HepG2 (cell line): Measurements from ENCODE around the gene TOMM20. TPM values are rescaled to one million over a fixed set of nuclear protein-coding genes. Genes with fewer than 3 reads are reported as not detected.

Source experiments
- ATAC-seq: fragments of 200-7000 bp; cut with Tn5 transposase; 3 replicates; pipeline ENCODE4 v1.9.1; 2020; ENCODE audit warnings: mild to moderate bottlenecking, moderate library complexity
- BruUV-seq: library from RNA; stranded (reverse); fragments of 400-500 nt; replicated peaks from 2 replicates; lab custom pipeline; 2021; lab: Mats Ljungman, UMichigan
- CTCF ChIA-PET: fragments of 300-600 bp; formaldehyde crosslinking; extraction: SDS; loops from one replicate; lab custom pipeline; 2021; ENCODE audit warnings: low total read pairs, inconsistent platforms, low intra/inter-chr PET ratio; lab: Yijun Ruan, JAX
- POLR2A ChIA-PET: fragments of 350-600 bp; sonication (Branson Sonifier 250); formaldehyde crosslinking; loops from one replicate; lab custom pipeline; 2020; ENCODE audit warnings: antibody characterized with exemption, inconsistent platforms; lab: Yijun Ruan, JAX
- DNase-seq: peaks from one replicate; pipeline ENCODE4 v3.0.0-alpha.2; 2015; ENCODE audit warnings: low spot score
- FAIRE-seq: peaks from 3 replicates; lab custom pipeline; 2011; peaks lifted over from hg19 to GRCh38; lab: Jason Lieb, UNC
- H2AFZ ChIP-seq: one replicate; pipeline ENCODE4 v1.6.1; 2011; ENCODE audit warnings: low read length, inconsistent platforms
- H3K27ac ChIP-seq: fragments of 300-600 bp; 3 replicates; pipeline ENCODE4 v1.8.0; 2011; ENCODE audit warnings: mixed run types, mild to moderate bottlenecking, mixed read lengths, low read length, inconsistent platforms; ENCODE audit not compliant: insufficient read depth; ENCODE audit errors: extremely low read length
- H3K27me3 ChIP-seq, 2 experiments: fragments of 200-600 bp in 1 of 2; 2 replicates in 1 of 2; 3 replicates in 1 of 2; pipeline versions ENCODE4 v1.6.0 to v1.8.0; 2011; ENCODE audit warnings: low read length in 2 of 2, mild to moderate bottlenecking in 2 of 2, moderate library complexity in 2 of 2, inconsistent platforms in 1 of 2; ENCODE audit not compliant: insufficient read depth in 2 of 2, control insufficient read depth in 1 of 2
- H3K36me3 ChIP-seq, 2 experiments: fragments of 200-600 bp in 1 of 2; replicated peaks in 1 of 2; 2 replicates in 1 of 2; 3 replicates in 1 of 2; pipeline versions ENCODE4 v1.5.1 to v1.8.0; 2011; ENCODE audit warnings: low read length in 2 of 2, inconsistent platforms in 1 of 2; ENCODE audit not compliant: insufficient read depth in 2 of 2, control insufficient read depth in 1 of 2
- H3K4me1 ChIP-seq: 2 replicates; pipeline ENCODE4 v1.5.1; 2012; ENCODE audit warnings: low read length, inconsistent platforms; ENCODE audit not compliant: insufficient read depth
- H3K4me2 ChIP-seq: 2 replicates; pipeline ENCODE4 v1.6.0; 2011; ENCODE audit warnings: low read depth, low read length, inconsistent platforms
- H3K4me3 ChIP-seq, 3 experiments: fragments of 200-600 bp in 1 of 3; sonication (generic), shearing (Covaris generic) in 1 of 3; replicated peaks in 1 of 3; 2 replicates each; pipeline ENCODE4 v1.5.1; 2011 to 2016; ENCODE audit warnings: low read length in 3 of 3, inconsistent platforms in 2 of 3, low read depth in 2 of 3, mild to moderate bottlenecking in 2 of 3, control low read depth in 1 of 3, mixed read lengths in 1 of 3; ENCODE audit not compliant: insufficient read depth in 1 of 3
- H3K79me2 ChIP-seq: one replicate; pipeline ENCODE4 v1.6.1; 2011; ENCODE audit warnings: low read length, inconsistent platforms; ENCODE audit not compliant: insufficient read depth
- H3K9ac ChIP-seq: 2 replicates; pipeline ENCODE4 v1.6.0; 2011; ENCODE audit warnings: mild to moderate bottlenecking, low read depth, low read length, inconsistent platforms; ENCODE audit not compliant: insufficient read depth
- H3K9me3 ChIP-seq: 2 replicates; pipeline ENCODE4 v1.5.1; 2012; ENCODE audit warnings: mild to moderate bottlenecking, low read length
- H4K20me1 ChIP-seq: 2 replicates; pipeline ENCODE4 v1.6.0; 2011; ENCODE audit warnings: inconsistent platforms, mild to moderate bottlenecking, low read length, moderate library complexity; ENCODE audit not compliant: insufficient read depth
- ASH2L ChIP-seq: fragments of 300-600, 200-600 bp; sonication (generic); IDR thresholded peaks from 2 replicates; pipeline ENCODE4 v1.7.0; 2017; ENCODE audit warnings: low read depth, mild to moderate bottlenecking, moderate library complexity, mixed read lengths, low read length; ENCODE audit not compliant: insufficient read length
- CCDC6 ChIP-seq: sonication (generic); formaldehyde crosslinking; IDR thresholded peaks from 2 replicates; pipeline ENCODE4 v1.8.1; 2022; ENCODE audit warnings: mild to moderate bottlenecking, missing genetic modification reagents, moderate library complexity
- HNF4G ChIP-seq, 2 experiments: sonication (generic) in 1 of 2; formaldehyde crosslinking in 1 of 2; IDR thresholded peaks; 2 replicates each; pipeline versions ENCODE4 v1.4.0 to v1.6.1; 2011 to 2020; ENCODE audit warnings: borderline replicate concordance in 2 of 2, low read depth in 2 of 2, mild to moderate bottlenecking in 2 of 2, low read length in 1 of 2, missing genetic modification reagents in 1 of 2, moderate library complexity in 1 of 2
- MED1 ChIP-seq: sonication (generic); formaldehyde crosslinking; IDR thresholded peaks from 2 replicates; pipeline ENCODE4 v1.4.0; 2020; ENCODE audit warnings: missing genetic modification reagents
- POLR2AphosphoS5 ChIP-seq: IDR thresholded peaks from 2 replicates; pipeline ENCODE4 v1.6.1; 2012; ENCODE audit warnings: low read depth, low read length
- RBFOX2 ChIP-seq: fragments of 200-400 bp; formaldehyde crosslinking; IDR thresholded peaks from 2 replicates; pipeline ENCODE4 v1.6.1; 2017; ENCODE audit warnings: low read depth, mild to moderate bottlenecking, low read length
- RFX3 ChIP-seq: IDR thresholded peaks from 2 replicates; pipeline ENCODE4 v1.6.1; 2016; ENCODE audit warnings: missing biosample characterization, missing genetic modification reagents
- SATB2 ChIP-seq: sonication (generic); formaldehyde crosslinking; IDR thresholded peaks from 2 replicates; pipeline ENCODE4 v1.5.0; 2020; ENCODE audit warnings: missing genetic modification reagents
- SMARCE1 ChIP-seq: fragments of 450-650 bp; IDR thresholded peaks from 2 replicates; pipeline ENCODE4 v1.6.1; 2017; ENCODE audit warnings: borderline replicate concordance
- ZBTB2 ChIP-seq: sonication (generic); formaldehyde crosslinking; IDR thresholded peaks from 2 replicates; pipeline ENCODE4 v1.8.0; 2022; ENCODE audit warnings: low read depth, missing genetic modification reagents
- ZC3H13 ChIP-seq: sonication (generic); formaldehyde crosslinking; IDR thresholded peaks from 2 replicates; pipeline ENCODE4 v1.8.1; 2023; ENCODE audit warnings: mild to moderate bottlenecking, missing genetic modification reagents, moderate library complexity
- ZNF138 ChIP-seq: sonication (generic); formaldehyde crosslinking; IDR thresholded peaks from 2 replicates; pipeline ENCODE4 v1.5.0; 2020; ENCODE audit warnings: mild to moderate bottlenecking, low read depth, missing genetic modification reagents
- ZNF33B ChIP-seq: sonication (generic); formaldehyde crosslinking; IDR thresholded peaks from 2 replicates; pipeline ENCODE4 v1.5.1; 2020; ENCODE audit warnings: mild to moderate bottlenecking, missing genetic modification reagents
- ZNF775 ChIP-seq: sonication (generic); formaldehyde crosslinking; IDR thresholded peaks from 2 replicates; pipeline ENCODE4 v1.4.0; 2020; ENCODE audit warnings: missing genetic modification reagents, mild to moderate bottlenecking, moderate library complexity, borderline replicate concordance
- WGBS: methylation state at CpG from one replicate; pipeline ENCODE4 v1.1.6; 2017; ENCODE audit warnings: low lambda C conversion rate; 5-methylcytosine and 5-hydroxymethylcytosine counted together
- in situ Hi-C: cut with HindIII; loops from 2 replicates; pipeline ENCODE4 v1.10.0; 2017; ENCODE audit warnings: low pct_unique_long_range_greater_than_20kb; ENCODE audit not compliant: extremely low pct_ligation_motif_present
- intact Hi-C: fragments of 100-400 bp; cut with micrococcal nuclease; formaldehyde crosslinking; loops from one replicate; pipeline ENCODE4 v1.10.0; 2022; ENCODE audit not compliant: unreplicated experiment
- polyA plus RNA-seq, 8 experiments: library from polyadenylated mRNA; depleted of rRNA in 3 of 8; stranded (reverse) in 7 of 8; unstranded in 1 of 8; fragments of >200 nt; fragmentation: Illumina TruSeq in 4 of 8; extraction: Trizol in 4 of 8; gene quantifications; 2 replicates each; pipeline versions ENCODE4 v1.2.1 to v1.2.3, GENCODE V29; 2011 to 2016; ENCODE audit warnings: low read depth in 4 of 8, missing spikeins in 1 of 8, mixed read lengths in 1 of 8; ENCODE audit not compliant: insufficient read depth in 1 of 8
- total RNA-seq, 5 experiments: library from RNA; depleted of rRNA; stranded (reverse); fragments of >200 nt; fragmentation: Illumina TruSeq; extraction: Trizol; gene quantifications; 2 replicates each; pipeline ENCODE4 v1.2.3, GENCODE V29; 2016; ENCODE audit warnings: low read depth in 1 of 5
- TF ChIP-seq, protein P1 (sequence below): sonication (generic); formaldehyde crosslinking; IDR thresholded peaks from 2 replicates; pipeline ENCODE4 v1.4.0; 2020; ENCODE audit warnings: missing genetic modification reagents
- TF ChIP-seq, protein P2 (sequence below): sonication (generic); formaldehyde crosslinking; IDR thresholded peaks from 2 replicates; pipeline ENCODE4 v1.4.0; 2020; ENCODE audit warnings: missing genetic modification reagents, low read depth, mild to moderate bottlenecking, borderline replicate concordance

Gene TOMM20
- total and polyA plus RNA-seq, 2 of the 13 experiments (the other 11 are each of a cell fraction or from before 2014, with no cell fraction given): 153 to 376 TPM

GRCh38 chr1:235073968-235074522 lies 54.6 kb downstream of the TOMM20 start:
- WGBS: 0% methylated on average over 3 of the region's 11 CpGs
- FAIRE-seq (no peak), ATAC-seq (peak; percentile 34), DNase-seq (peak; percentile 61)
- H3K4me2 ChIP-seq: peak overlapping the region; percentile 98
- TSS peak; percentile 87 for BruUV-seq
- H3K4me1 ChIP-seq: peaks cover 91% of the 10 kb centered on the region
- no peaks in the 10 kb centered on the region for H4K20me1 ChIP-seq
- H3K4me3 ChIP-seq: peak overlapping the region; percentile 56 to 82 (median 58)
- H3K9ac ChIP-seq: peak overlapping the region; percentile 97
- H3K9me3 ChIP-seq: no peaks in the 10 kb centered on the region
- peak overlapping the region; percentile 99 for H3K27ac ChIP-seq
- ChIA-PET CTCF (no interaction called here), POLR2A (interaction anchor here (0.5 to 9.6 kb wide), 38 partner anchors 10 to 1429 kb away, joined by 3 to 309 read pairs (median 7); partner anchors contain the start of gene IRF2BP2)
- no peaks in the 10 kb centered on the region for H3K36me3 ChIP-seq
- in situ Hi-C loops (loop anchor here (5.0 kb wide), 1 partner anchor 462 kb away; the partner anchor contains the start of gene IRF2BP2), intact Hi-C loops (no loop called here)
- no peaks in the 10 kb centered on the region; a peak in 1 of 5 replicates for H3K27me3 ChIP-seq
- H3K79me2 ChIP-seq: peaks cover 21% of the 10 kb centered on the region
- no peak overlapping the region for H2AFZ ChIP-seq
- TF ChIP-seq SMARCE1 (no peak), RFX3 (peak; percentile 57; the same call in 1 of the 2 replicates), ASH2L (no peak), MED1 (peak; percentile 61), ZNF775 (CRISPR knock-in tag) (no peak), HNF4G (IDR thresholded peaks at IDR 0.05; ENCODE audit: borderline replicate concordance, low read depth, low read length) (no peak), HNF4G (CRISPR knock-in tag; IDR thresholded peaks at IDR 0.05; ENCODE audit: borderline replicate concordance, low read depth) (no peak), ZNF33B (CRISPR knock-in tag) (peak; percentile 10), SATB2 (peak; percentile 85; the same call in 1 of the 2 replicates), CCDC6 (CRISPR knock-in tag) (no peak), POLR2AphosphoS5 (peak; percentile 54; the same call in 1 of the 2 replicates), RBFOX2 (peak; percentile 73), ZC3H13 (CRISPR knock-in tag) (peak; percentile 61), ZBTB2 (CRISPR knock-in tag) (0 out of 2 replicates have a peak, but pooled peaks have one; percentile 37), ZNF138 (0 out of 2 replicates have a peak, but pooled peaks have one; percentile 32)
- TF ChIP-seq, protein P1, sequence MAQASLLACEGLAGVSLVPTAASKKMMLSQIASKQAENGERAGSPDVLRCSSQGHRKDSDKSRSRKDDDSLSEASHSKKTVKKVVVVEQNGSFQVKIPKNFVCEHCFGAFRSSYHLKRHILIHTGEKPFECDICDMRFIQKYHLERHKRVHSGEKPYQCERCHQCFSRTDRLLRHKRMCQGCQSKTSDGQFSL (CRISPR knock-in tag): no peak
- TF ChIP-seq, protein P2, sequence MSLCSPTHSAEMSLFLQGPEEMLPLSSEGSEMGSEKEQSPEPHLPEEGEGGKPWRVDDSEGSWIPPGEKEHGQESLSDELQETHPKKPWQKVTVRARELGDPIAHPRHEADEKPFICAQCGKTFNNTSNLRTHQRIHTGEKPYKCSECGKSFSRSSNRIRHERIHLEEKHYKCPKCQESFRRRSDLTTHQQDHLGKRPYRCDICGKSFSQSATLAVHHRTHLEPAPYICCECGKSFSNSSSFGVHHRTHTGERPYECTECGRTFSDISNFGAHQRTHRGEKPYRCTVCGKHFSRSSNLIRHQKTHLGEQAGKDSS: no peak; the same call in 1 of the 2 replicates
